Gastrocnemius medialis (tissue), 4 donors: ENCODE data around the gene TECPR2.
"Not testable (repeated sequence)": the region's sequence is repeated elsewhere in the genome, so short reads cannot be mapped to it uniquely, and the experiment has no call there.

Experiments
- POLR2A ChIP-seq, 2 donors: fragments of 450-650 bp; IDR thresholded peaks; one replicate each; pipeline ENCODE4 v1.6.1; 2017; ENCODE audit warnings: antibody characterized with exemption in 2 of 2, mild to moderate bottlenecking in 2 of 2, moderate library complexity in 2 of 2
- TF ChIP-seq, protein P1 (sequence below), 5 experiments: fragments of 450-650 bp in 3 of 5; fragments of 200-600 bp in 2 of 5; sonication (generic) in 2 of 5; IDR thresholded peaks in 4 of 5; conservative IDR thresholded peaks in 1 of 5; 1 replicate in 4 of 5; 2 replicates in 1 of 5; pipeline ENCODE4 v1.5.1; 2016 to 2019; ENCODE audit warnings: antibody characterized with exemption in 5 of 5, mild to moderate bottlenecking in 3 of 5, moderate library complexity in 3 of 5

DNA sequence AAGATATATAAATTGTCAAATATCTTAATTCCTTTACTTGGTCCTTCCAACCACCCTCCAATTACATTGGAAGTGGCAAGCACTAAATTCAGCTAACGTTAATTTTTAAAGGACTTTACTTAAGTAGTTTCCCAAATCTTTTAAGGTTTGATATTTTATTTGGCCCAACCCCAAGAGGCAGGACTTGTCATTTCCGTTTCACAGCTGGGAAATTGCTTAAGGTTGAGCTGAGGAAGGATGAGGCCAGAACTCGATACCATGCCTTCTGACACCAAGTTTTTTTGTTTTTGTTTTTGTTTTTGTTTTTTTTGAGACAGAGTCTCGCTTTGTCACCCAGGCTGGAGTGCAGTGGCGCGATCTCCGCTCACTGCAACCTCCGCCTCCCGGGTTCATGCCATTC, 11.1 kb upstream of the TECPR2 start:
- TF ChIP-seq, protein P1, sequence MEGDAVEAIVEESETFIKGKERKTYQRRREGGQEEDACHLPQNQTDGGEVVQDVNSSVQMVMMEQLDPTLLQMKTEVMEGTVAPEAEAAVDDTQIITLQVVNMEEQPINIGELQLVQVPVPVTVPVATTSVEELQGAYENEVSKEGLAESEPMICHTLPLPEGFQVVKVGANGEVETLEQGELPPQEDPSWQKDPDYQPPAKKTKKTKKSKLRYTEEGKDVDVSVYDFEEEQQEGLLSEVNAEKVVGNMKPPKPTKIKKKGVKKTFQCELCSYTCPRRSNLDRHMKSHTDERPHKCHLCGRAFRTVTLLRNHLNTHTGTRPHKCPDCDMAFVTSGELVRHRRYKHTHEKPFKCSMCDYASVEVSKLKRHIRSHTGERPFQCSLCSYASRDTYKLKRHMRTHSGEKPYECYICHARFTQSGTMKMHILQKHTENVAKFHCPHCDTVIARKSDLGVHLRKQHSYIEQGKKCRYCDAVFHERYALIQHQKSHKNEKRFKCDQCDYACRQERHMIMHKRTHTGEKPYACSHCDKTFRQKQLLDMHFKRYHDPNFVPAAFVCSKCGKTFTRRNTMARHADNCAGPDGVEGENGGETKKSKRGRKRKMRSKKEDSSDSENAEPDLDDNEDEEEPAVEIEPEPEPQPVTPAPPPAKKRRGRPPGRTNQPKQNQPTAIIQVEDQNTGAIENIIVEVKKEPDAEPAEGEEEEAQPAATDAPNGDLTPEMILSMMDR (IDR thresholded peaks at IDR 0.05 in 4 of 5, conservative IDR thresholded peaks at IDR 0.05 in 1 of 5) = not testable (repeated sequence)
- not testable (repeated sequence) for TF ChIP-seq POLR2A (IDR thresholded peaks at IDR 0.05)
